AG04450 (cell line): ENCODE measurements around the gene UPF3A. TPM values are rescaled to one million over a fixed set of nuclear protein-coding genes. Genes with fewer than 3 reads are reported as not detected.

ENCODE experiments used
- CTCF ChIA-PET: fragments of 300-600, 350-600 bp; formaldehyde crosslinking; extraction: SDS; loops from one replicate; lab custom pipeline; 2022; ENCODE audit warnings: antibody characterized with exemption, inconsistent platforms; lab: Charles Lee
- POLR2A ChIA-PET: fragments of 350-600 bp; formaldehyde crosslinking; extraction: SDS; loops from one replicate; lab custom pipeline; 2021; ENCODE audit warnings: antibody characterized with exemption, inconsistent platforms; lab: Yijun Ruan, JAX
- DNase-seq: peaks from one replicate; pipeline ENCODE4 v3.0.0-alpha.2; 2011; ENCODE audit warnings: low read depth, low spot score
- H3K27ac ChIP-seq: one replicate; pipeline ENCODE4 v1.5.1; 2012; ENCODE audit warnings: low read depth, low read length, control low read depth
- H3K27me3 ChIP-seq: one replicate; pipeline ENCODE4 v1.6.0; 2012; ENCODE audit warnings: low read length; ENCODE audit not compliant: control insufficient read depth, insufficient read depth
- H3K4me3 ChIP-seq: 2 replicates; pipeline ENCODE4 v1.5.1; 2011; ENCODE audit warnings: mild to moderate bottlenecking, low read depth, low read length, control low read depth
- H3K9me3 ChIP-seq: 2 replicates; pipeline ENCODE4 v1.5.1; 2012; ENCODE audit warnings: low read length; ENCODE audit not compliant: control insufficient read depth, insufficient read depth
- polyA plus RNA-seq: library from polyadenylated mRNA; depleted of rRNA; stranded (reverse); fragments of >200 nt; gene quantifications from 2 replicates; pipeline ENCODE4 v1.2.3, GENCODE V29; 2011
- TF ChIP-seq, protein P1 (sequence below): IDR thresholded peaks from 2 replicates; pipeline ENCODE4 v1.5.1; 2011; ENCODE audit warnings: low read depth, low read length, control low read depth, inconsistent platforms

The UPF3A gene
- polyA plus RNA-seq, 1 experiment, result 60.3 TPM

DNA sequence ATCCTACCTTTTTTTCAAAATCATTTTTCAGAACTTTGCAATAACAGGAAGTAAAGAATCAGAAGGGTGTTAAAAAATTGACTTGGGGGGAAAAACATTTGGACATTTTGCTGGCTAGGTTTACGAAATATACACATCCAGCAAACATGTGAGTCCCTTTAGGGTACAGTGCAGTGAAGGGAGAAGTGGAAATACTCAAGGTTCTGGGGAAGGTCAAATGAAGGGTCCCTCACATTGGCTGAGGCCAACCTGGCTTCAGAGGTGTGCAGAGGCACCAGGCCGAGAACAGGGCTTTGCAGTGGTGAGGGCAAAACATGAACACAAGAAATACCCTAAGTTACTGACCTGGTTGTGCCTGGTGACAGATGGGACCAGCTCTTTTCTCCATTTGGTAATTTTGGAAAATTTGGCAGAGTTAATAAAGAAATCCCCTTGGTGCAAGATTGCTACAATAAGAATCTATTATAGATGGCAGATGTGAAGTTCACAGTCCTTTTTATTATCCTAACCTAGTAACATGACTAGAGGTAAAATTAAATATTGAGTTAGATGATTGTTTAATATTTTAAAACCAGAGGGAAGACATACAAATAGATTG is 1.5 kb upstream of the UPF3A start:
- TF ChIP-seq, protein P1, sequence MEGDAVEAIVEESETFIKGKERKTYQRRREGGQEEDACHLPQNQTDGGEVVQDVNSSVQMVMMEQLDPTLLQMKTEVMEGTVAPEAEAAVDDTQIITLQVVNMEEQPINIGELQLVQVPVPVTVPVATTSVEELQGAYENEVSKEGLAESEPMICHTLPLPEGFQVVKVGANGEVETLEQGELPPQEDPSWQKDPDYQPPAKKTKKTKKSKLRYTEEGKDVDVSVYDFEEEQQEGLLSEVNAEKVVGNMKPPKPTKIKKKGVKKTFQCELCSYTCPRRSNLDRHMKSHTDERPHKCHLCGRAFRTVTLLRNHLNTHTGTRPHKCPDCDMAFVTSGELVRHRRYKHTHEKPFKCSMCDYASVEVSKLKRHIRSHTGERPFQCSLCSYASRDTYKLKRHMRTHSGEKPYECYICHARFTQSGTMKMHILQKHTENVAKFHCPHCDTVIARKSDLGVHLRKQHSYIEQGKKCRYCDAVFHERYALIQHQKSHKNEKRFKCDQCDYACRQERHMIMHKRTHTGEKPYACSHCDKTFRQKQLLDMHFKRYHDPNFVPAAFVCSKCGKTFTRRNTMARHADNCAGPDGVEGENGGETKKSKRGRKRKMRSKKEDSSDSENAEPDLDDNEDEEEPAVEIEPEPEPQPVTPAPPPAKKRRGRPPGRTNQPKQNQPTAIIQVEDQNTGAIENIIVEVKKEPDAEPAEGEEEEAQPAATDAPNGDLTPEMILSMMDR, result no peak
- no peaks in the 10 kb centered on the region for H3K27me3 ChIP-seq
- H3K9me3 ChIP-seq, result no peaks in the 10 kb centered on the region
- no peak overlapping the region for H3K4me3 ChIP-seq
- H3K27ac ChIP-seq, result no peak overlapping the region
- POLR2A ChIA-PET, result interaction anchor here (2.2 kb wide), 1 partner anchor 15 kb away, joined by 5 read pairs; no protein-coding TSS in a partner anchor
- CTCF ChIA-PET, result interaction anchor here (1.6 kb wide), 1 partner anchor 31 kb away, joined by 3 read pairs; no protein-coding TSS in a partner anchor
- DNase-seq, result no peak

DNA sequence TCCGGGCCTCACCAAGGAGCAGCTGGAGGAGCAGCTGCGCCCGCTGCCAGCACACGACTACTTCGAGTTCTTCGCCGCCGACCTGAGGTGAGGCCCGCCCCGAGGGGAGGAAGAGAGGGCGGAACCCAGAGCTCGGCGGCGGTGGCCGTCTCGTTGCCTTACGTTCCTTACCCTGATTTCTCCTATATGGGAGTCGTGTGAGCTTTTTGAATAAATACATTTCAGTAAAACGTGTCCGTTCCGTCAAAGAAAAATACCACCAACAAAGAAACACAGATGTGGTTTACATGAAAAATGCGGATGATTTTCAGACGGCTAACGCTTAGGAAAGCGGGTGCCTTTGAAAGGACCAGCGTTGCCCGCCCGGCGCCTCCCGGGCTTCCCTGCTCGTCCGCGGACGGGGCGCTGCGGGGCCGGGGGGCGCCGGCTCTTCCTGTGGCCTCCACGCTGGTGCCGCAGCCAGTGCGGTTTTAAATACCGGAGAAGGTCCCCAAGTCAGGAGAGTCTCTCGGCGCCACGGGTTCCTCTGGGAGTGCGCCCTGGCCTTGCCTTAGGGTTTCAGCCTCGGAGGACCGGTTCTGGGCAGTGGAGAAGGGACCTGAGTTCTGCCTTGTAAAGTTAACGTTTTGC is 755 bp downstream of the UPF3A start:
- no peak for DNase-seq
- Histone ChIP-seq H3K9me3 (no peaks in the 10 kb centered on the region), H3K27ac (peak overlapping the region; percentile 71), H3K27me3 (no peaks in the 10 kb centered on the region), H3K4me3 (peak overlapping the region; percentile 82)
- TF ChIP-seq, protein P1, result no peak
- POLR2A ChIA-PET, result interaction anchor here (1.1 to 2.2 kb wide), 4 partner anchors 17 to 59 kb away, joined by 4 to 8 read pairs (median 4); no protein-coding TSS in a partner anchor
- CTCF ChIA-PET, result no interaction called here

DNA sequence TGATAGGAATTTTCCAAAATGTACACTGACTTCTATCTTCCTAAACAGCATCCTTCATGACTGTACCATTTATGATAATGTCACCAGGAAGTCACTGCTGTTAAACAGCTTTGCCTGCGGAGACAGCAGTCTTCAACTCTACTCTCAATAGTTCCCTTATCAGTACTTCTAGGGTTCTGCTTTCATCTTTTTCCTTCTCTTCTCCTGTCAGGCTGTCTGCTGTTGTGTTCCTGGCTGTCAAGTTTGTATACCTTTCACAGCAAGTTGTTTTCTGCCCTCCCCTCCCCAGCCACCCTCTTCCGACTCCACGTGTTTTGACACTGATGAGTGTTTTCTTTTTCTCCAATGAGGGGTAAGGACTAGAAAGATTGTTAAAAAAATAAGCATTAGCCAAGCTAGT is 2.2 kb downstream of the UPF3A start:
- POLR2A ChIA-PET, result no interaction called here
- CTCF ChIA-PET, result no interaction called here
- H3K4me3 ChIP-seq, result no peak overlapping the region
- H3K9me3 ChIP-seq, result no peaks in the 10 kb centered on the region
- H3K27ac ChIP-seq, result no peak overlapping the region
- DNase-seq, result no peak
- H3K27me3 ChIP-seq, result no peaks in the 10 kb centered on the region
- TF ChIP-seq, protein P1, result no peak

DNA sequence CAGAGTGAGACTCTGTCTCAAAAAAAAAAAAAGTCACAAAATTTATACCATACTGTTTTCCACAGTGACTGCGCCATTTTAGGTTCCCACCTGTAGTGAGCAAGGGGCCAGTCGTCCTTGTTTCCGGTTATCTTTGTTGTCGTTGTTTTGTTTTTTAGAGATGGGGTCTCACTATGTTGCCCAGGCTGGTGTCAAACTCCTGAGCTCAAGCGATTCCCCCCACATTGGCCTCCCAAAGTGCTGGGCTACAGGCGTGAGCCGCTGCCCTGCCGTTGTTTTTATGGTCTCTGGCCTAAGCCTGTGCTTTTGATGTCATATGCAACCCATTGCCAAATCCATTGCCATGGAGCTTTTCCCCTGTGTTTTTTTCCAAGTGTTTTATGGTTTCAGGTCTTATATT is 3.3 kb downstream of the UPF3A start:
- TF ChIP-seq, protein P1, result no peak
- Histone ChIP-seq H3K9me3 (no peaks in the 10 kb centered on the region), H3K4me3 (no peak overlapping the region), H3K27ac (no peak overlapping the region), H3K27me3 (no peaks in the 10 kb centered on the region)
- POLR2A ChIA-PET, result no interaction called here
- CTCF ChIA-PET, result no interaction called here
- DNase-seq, result no peak

DNA sequence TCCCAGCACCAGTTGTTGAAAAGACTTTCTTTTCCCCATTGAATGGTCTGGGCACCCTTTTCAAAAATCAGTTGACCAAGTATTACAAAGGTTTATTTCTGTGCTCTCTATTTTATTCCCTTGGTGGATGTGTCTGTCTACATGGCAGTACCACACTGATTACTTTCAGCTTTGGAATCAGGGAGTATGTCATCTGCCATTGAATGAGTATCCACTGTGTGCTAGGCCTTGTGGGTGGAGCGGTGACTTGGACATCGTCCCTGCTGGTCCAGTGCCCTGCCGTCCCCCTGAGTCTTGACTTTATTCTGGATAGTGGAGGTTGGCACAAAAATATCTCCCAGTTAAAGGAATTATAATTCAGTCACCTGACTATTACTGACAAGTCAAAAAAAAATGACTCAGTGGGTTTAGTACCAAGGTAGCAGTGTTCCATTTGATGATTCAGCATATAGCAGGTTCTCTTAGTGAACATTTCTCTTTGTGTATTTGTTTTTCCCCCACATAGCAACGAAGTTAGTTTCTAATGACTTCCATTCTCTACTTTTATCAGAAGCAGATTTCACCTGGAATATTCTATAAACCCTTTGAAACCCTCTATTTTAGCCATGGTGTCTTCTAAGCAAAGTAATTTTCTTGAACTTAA is 3.9 kb downstream of the UPF3A start:
- Histone ChIP-seq H3K27ac (no peak overlapping the region), H3K27me3 (no peaks in the 10 kb centered on the region), H3K4me3 (no peak overlapping the region), H3K9me3 (no peaks in the 10 kb centered on the region)
- CTCF ChIA-PET, result no interaction called here
- POLR2A ChIA-PET, result no interaction called here
- no peak for DNase-seq
- TF ChIP-seq, protein P1, result no peak
